Muscle layer of colon (tissue), 2 donors: ENCODE measurements around the gene UCHL3.

Experiments
- H3K27ac ChIP-seq: one replicate; pipeline ENCODE4 v1.7.0; 2013; ENCODE audit warnings: low read depth, mild to moderate bottlenecking, low read length, moderate library complexity
- H3K27me3 ChIP-seq, 2 donors: one replicate each; pipeline ENCODE4 v1.7.0; 2013; ENCODE audit warnings: low read length in 2 of 2, mild to moderate bottlenecking in 2 of 2; ENCODE audit not compliant: insufficient read depth in 2 of 2, control insufficient read depth in 1 of 2
- H3K36me3 ChIP-seq: one replicate; pipeline ENCODE4 v1.7.0; 2013; ENCODE audit warnings: mild to moderate bottlenecking, low read length; ENCODE audit not compliant: insufficient read depth
- H3K4me1 ChIP-seq: one replicate; pipeline ENCODE4 v1.7.0; 2013; ENCODE audit warnings: mild to moderate bottlenecking, low read length; ENCODE audit not compliant: insufficient read depth
- H3K4me3 ChIP-seq, 2 donors: one replicate each; pipeline ENCODE4 v1.7.0; 2013; ENCODE audit warnings: low read length in 2 of 2, low read depth in 1 of 2, mild to moderate bottlenecking in 1 of 2, moderate library complexity in 1 of 2
- H3K9ac ChIP-seq: one replicate; pipeline ENCODE4 v1.7.0; 2013; ENCODE audit warnings: low read length
- H3K9me3 ChIP-seq: one replicate; pipeline ENCODE4 v1.7.0; 2013; ENCODE audit warnings: mild to moderate bottlenecking, low read length
- donor health status: abdominal sarcoma.
- donor health status: Adenocarcinoma of cecum.

The UCHL3 gene

DNA sequence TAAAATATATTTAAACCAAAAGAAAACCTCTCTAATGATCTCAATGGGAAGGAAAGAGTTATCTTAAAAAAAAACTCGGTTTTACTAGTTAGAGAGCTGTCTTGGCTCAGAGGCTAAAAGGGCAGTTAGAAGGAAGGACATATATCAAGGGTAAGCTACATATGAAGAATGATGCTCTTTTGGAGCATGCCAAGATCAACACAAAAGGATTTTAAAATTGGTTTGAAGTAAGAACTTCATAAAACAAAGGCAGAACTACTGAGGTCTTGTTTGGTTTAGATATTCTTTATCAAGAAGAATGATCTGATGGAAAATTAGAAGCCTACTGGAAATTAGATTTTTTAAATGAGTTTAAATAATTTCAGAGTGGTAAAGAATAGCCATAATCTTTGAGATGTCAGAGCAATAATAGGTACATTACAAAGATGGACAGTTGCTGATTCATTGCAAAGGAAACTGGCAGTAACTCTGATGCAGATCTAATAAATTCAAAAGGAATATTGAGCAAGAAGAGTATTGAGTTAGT lies 47.1 kb downstream of the UCHL3 start:
- Histone ChIP-seq H3K27me3 (no peaks in the 10 kb centered on the region), H3K9ac (no peak overlapping the region), H3K36me3 (no peaks in the 10 kb centered on the region), H3K27ac (no peak overlapping the region), H3K4me3 (no peak overlapping the region), H3K4me1 (no peaks in the 10 kb centered on the region), H3K9me3 (no peaks in the 10 kb centered on the region)

DNA sequence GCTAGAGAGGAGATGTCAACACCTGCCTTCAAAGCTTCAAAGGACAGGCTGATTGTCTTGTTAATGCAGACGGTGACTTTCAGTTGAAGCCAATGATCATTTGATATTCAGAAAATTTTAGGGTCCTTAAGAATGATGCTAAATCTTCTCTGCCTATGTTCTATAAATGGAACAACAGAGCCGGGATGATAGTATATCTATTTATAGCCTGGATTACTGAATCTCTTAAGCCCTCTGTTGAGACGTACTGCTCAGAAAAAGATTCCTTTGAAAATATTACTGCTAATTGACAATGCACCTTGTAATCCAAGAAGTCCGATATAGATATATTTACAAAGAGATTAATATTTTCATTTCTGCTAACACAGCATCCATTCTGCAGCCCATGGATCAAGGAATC lies 50.8 kb downstream of the UCHL3 start:
- Histone ChIP-seq H3K4me1 (no peaks in the 10 kb centered on the region), H3K27ac (no peak overlapping the region), H3K4me3 (no peak overlapping the region), H3K9me3 (no peaks in the 10 kb centered on the region), H3K36me3 (no peaks in the 10 kb centered on the region), H3K9ac (no peak overlapping the region), H3K27me3 (no peaks in the 10 kb centered on the region)

DNA sequence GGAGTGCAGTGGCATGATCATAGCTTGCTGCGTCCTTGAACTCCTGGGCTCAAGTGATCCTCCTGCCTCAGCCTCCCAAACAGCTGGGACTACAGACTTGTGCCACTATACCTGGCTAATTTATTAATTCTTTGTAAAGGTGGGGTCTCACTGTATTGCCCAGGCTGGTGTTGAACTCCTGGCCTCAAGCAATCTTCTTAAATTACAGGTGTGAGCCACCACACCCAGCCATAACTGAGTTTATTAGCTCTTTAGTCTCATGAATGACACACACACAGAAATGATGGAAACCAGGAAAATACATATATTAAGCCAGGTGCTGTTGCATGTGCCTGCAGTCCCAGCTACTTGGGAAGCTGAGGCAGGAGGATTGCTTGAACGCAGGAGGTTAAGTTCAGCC lies 53.4 kb downstream of the UCHL3 start:
- Histone ChIP-seq H3K4me3 (no peak overlapping the region), H3K27me3 (no peaks in the 10 kb centered on the region), H3K4me1 (no peaks in the 10 kb centered on the region), H3K9me3 (no peaks in the 10 kb centered on the region), H3K36me3 (peaks cover 6% of the 10 kb centered on the region), H3K27ac (no peak overlapping the region), H3K9ac (no peak overlapping the region)

DNA sequence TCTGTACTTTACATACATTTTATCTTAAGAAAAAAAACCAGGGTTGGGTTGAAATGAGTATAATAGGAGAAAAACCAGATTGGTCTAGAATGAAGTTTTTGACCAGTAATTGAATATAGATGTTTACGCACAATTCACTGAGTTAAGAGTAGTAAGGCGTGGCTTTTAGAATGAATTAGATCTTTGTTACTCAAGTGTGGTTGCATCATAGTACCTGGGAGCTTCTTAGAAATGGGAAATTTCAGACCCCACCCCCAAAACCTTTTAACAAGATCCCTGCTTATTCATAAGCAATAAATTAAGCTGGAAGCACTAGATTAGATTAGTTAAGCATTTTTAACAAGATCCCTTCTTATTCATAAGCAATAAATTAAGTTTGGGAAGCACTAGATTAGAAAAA lies 57.9 kb downstream of the UCHL3 start:
- H3K36me3 ChIP-seq, result peaks cover 6% of the 10 kb centered on the region
- H3K27ac ChIP-seq, result no peak overlapping the region
- H3K27me3 ChIP-seq, result no peaks in the 10 kb centered on the region
- no peaks in the 10 kb centered on the region for H3K9me3 ChIP-seq
- no peak overlapping the region for H3K4me3 ChIP-seq
- no peaks in the 10 kb centered on the region for H3K4me1 ChIP-seq
- H3K9ac ChIP-seq, result no peak overlapping the region

DNA sequence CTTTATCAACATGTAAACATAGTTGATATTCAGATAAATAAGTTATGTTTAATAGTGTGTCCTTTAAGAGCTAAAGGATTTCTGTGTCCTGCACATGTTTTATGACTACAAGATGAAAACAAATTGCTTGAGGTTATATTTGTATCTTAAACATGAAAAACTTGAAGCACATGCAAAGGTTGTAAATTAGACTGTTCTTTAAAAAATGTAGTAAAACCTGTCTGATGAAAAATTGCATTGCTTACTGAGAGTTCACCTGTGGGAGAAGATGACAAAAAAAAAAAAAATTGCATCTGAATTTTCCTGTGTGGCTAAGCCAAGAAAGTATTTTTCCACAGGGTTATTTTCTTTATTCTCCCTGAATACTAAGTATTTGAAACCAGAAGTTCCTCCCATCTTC lies 60.9 kb downstream of the UCHL3 start:
- Histone ChIP-seq H3K27me3 (no peaks in the 10 kb centered on the region), H3K27ac (no peak overlapping the region), H3K9me3 (no peaks in the 10 kb centered on the region), H3K36me3 (peaks cover 6% of the 10 kb centered on the region), H3K4me1 (no peaks in the 10 kb centered on the region), H3K4me3 (no peak overlapping the region), H3K9ac (no peak overlapping the region)

DNA sequence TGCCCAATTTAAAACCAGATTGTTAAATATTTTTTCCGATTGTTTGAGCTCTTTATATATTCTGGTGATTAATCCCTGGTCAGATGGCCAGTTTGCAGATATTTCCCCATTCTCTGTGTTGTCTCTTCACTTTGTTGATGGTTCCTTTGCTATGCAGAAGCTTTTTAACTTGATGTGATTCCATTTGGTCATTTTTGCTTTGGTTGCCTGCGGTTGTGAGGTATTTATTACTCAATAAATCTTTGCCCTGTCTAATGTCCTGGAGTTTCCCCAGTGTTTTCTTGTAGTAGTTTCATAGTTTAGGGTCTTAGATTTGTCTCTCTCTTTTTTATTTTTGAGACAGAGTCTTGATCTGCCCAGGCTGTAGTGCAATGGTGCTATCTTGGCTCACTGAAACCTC lies 62.8 kb downstream of the UCHL3 start:
- no peak overlapping the region for H3K27ac ChIP-seq
- no peak overlapping the region for H3K9ac ChIP-seq
- no peaks in the 10 kb centered on the region for H3K4me1 ChIP-seq
- H3K4me3 ChIP-seq, result no peak overlapping the region
- no peaks in the 10 kb centered on the region for H3K9me3 ChIP-seq
- no peaks in the 10 kb centered on the region for H3K27me3 ChIP-seq
- no peaks in the 10 kb centered on the region for H3K36me3 ChIP-seq

DNA sequence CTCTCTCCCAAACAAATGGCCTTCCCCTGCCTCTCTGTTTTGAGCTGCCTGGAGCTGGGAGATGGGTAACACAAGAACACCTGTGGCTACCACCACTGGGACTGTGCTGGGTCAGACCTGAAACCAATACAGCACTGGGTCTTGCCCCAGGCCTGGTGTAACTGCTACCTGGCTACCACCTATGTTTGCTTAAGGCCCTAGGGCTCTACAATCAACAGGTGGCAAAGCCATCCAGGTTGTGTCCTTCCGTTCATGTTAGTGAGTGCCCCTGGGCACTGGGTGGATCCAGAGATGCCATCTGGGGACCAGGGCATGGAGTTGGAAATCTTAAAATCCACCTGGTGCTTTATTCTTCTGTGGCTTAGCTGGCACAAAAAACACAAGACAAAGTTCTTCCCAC lies 67.6 kb downstream of the UCHL3 start:
- Histone ChIP-seq H3K9ac (no peak overlapping the region), H3K4me1 (no peaks in the 10 kb centered on the region), H3K27me3 (no peaks in the 10 kb centered on the region), H3K4me3 (no peak overlapping the region), H3K36me3 (no peaks in the 10 kb centered on the region), H3K9me3 (no peaks in the 10 kb centered on the region), H3K27ac (no peak overlapping the region)

DNA sequence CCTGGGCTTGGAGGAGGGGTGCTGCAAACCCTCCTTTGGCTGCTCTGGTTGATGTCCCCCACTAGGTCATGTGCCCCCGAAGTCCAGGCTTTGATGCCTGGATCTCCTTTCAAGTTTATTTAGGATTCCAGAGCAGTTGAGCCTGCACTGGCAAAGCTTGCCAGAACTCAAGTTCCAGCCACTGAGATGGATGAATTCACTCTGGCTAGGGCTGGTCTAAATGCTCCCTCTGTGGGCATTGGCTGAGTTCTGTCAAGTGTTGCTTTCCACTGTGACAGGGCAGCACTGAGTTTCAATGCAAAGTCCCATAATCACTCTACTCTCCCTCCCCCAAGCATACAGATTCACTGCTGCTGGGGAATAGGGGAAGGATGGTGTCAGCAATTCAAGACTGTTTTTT lies 68.7 kb downstream of the UCHL3 start:
- H3K27me3 ChIP-seq, result no peaks in the 10 kb centered on the region
- no peak overlapping the region for H3K9ac ChIP-seq
- H3K36me3 ChIP-seq, result no peaks in the 10 kb centered on the region
- H3K4me3 ChIP-seq, result no peak overlapping the region
- no peak overlapping the region for H3K27ac ChIP-seq
- no peaks in the 10 kb centered on the region for H3K9me3 ChIP-seq
- H3K4me1 ChIP-seq, result no peaks in the 10 kb centered on the region

DNA sequence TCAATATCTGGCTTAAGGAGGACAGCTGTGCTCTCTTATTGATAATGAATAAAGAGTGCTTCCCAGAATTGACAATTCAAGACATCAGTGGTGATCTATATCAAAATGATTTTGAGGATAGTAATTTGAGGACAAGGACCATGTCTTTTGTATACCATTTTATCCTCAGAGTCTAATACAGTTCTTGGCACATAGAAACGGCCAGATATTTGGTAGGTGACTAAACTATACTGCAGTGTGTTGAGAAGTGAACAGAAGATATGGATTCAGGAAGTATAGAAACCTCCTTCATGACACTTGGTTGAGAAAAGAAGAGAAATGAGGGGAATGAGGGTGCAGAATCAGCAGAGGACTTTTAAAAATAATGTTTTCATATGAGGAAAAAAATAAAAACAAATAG lies 70.4 kb downstream of the UCHL3 start:
- Histone ChIP-seq H3K9ac (no peak overlapping the region), H3K27ac (no peak overlapping the region), H3K9me3 (no peaks in the 10 kb centered on the region), H3K36me3 (no peaks in the 10 kb centered on the region), H3K4me1 (no peaks in the 10 kb centered on the region), H3K27me3 (no peaks in the 10 kb centered on the region), H3K4me3 (no peak overlapping the region)

DNA sequence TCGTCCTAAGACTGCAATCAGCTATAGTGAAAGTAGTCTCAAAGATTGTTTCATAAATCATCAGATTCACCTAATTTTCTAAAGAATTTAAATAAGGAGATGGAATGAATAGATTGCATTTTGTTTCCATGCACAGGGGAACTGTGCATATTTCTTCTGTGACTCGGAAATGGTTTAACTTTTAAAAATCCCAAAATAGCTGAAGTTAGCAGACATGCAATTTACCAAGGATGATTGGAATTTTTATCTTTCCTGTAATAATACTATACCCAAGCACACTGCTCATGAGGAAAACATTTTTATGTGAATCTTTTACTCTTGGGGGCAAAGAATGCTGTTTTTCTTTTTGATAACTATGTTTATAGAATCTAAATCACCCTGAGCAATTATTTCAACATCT lies 71.6 kb downstream of the UCHL3 start:
- H3K4me1 ChIP-seq, result no peaks in the 10 kb centered on the region
- no peak overlapping the region for H3K27ac ChIP-seq

DNA sequence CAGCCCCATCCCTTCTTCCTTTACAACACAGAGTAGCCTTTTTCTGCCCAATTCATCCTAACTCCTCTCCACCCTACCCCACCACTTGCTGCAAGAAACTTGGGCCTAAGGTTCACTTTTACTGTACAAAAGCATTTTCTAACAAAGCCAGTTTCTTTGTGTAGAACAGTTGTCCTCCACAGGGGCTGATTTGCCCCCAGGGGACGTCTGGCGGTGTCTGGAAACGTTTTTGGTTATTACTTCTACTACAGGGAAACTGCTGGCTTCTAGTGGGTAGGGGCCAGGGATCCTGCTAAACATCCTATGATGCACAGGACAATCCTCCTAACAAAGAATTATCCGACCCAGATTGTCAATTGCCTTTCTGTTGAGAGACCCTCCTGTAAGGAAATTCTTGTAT lies 79.2 kb downstream of the UCHL3 start:
- H3K9me3 ChIP-seq, result no peaks in the 10 kb centered on the region
- no peak overlapping the region for H3K9ac ChIP-seq
- H3K27ac ChIP-seq, result no peak overlapping the region
- no peaks in the 10 kb centered on the region for H3K36me3 ChIP-seq
- H3K27me3 ChIP-seq, result no peaks in the 10 kb centered on the region
- H3K4me1 ChIP-seq, result no peaks in the 10 kb centered on the region
- H3K4me3 ChIP-seq, result no peak overlapping the region

More for the DNA sequence above, 71.6 kb downstream of the UCHL3 start:
- no peak overlapping the region for H3K4me3 ChIP-seq
- H3K36me3 ChIP-seq, result no peaks in the 10 kb centered on the region
- no peaks in the 10 kb centered on the region for H3K9me3 ChIP-seq
- no peaks in the 10 kb centered on the region for H3K27me3 ChIP-seq
- H3K9ac ChIP-seq, result no peak overlapping the region

DNA sequence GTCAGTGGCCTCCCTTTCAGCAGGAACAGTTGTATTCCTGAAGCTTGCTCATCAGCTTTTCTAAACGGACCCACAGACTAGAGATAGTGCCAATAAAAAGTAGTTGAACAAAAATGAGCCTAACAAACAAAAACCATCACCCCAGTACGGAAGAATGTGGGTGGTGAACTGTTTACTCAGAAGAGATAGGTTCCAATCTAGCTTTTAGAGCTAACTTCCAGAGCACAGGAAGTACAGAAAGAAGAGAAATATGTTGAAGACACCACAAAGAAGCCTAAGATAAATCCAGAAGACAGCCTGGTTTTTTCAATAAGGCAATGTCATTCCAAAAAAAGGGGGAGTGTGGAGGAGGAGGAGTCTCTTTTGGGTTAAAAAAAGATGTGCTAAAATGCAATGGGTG lies 83.7 kb downstream of the UCHL3 start:
- Histone ChIP-seq H3K27ac (no peak overlapping the region), H3K4me1 (no peaks in the 10 kb centered on the region), H3K36me3 (no peaks in the 10 kb centered on the region)

More for the DNA sequence above, 83.7 kb downstream of the UCHL3 start:
- no peak overlapping the region for H3K9ac ChIP-seq
- H3K27me3 ChIP-seq, result peaks cover 5 to 14% of the 10 kb centered on the region in 2 donors
- no peaks in the 10 kb centered on the region for H3K9me3 ChIP-seq
- H3K4me3 ChIP-seq, result no peak overlapping the region
